Natural killer cell (primary cell): Measurements from ENCODE around the gene PCBP3. TPM values are rescaled to one million over a fixed set of nuclear protein-coding genes. Genes with fewer than 3 reads are reported as not detected.

ENCODE experiments used
- ATAC-seq, 3 donors: fragments of 150-1000 bp in 2 of 3; fragments of 200-7000 bp in 1 of 3; cut with Tn5 transposase; 1 replicate in 1 of 3; 2 replicates in 2 of 3; pipeline ENCODE4 v1.10.0; 2021; ENCODE audit warnings: mild to moderate bottlenecking in 2 of 3, moderate library complexity in 2 of 3
- DNase-seq, 2 donors: peaks; one replicate each; pipeline versions ENCODE4 v3.0.0 to v3.0.0-alpha.2; 2013 to 2021; ENCODE audit warnings: mixed read lengths in 1 of 2
- H3K27ac ChIP-seq: one replicate; pipeline ENCODE4 v1.5.1; 2013; ENCODE audit warnings: mild to moderate bottlenecking, low read length
- H3K27me3 ChIP-seq: one replicate; pipeline ENCODE4 v1.6.1; 2013; ENCODE audit warnings: low read length; ENCODE audit not compliant: control insufficient read depth, insufficient read depth
- H3K36me3 ChIP-seq: one replicate; pipeline ENCODE4 v1.6.1; 2013; ENCODE audit warnings: low read length; ENCODE audit not compliant: control insufficient read depth, insufficient read depth
- H3K4me1 ChIP-seq: one replicate; pipeline ENCODE4 v1.6.1; 2013; ENCODE audit warnings: low read length; ENCODE audit not compliant: control insufficient read depth, insufficient read depth
- H3K4me3 ChIP-seq: one replicate; pipeline ENCODE4 v1.5.1; 2013; ENCODE audit warnings: low read length
- H3K9me3 ChIP-seq: one replicate; pipeline ENCODE4 v1.6.1; 2013; ENCODE audit warnings: low read length; ENCODE audit not compliant: control insufficient read depth, insufficient read depth
- H3K27ac Mint-ChIP-seq, 2 donors: one replicate each; pipeline ENCODE4 v1.8.0; 2022; ENCODE audit warnings: mild to moderate bottlenecking in 2 of 2, mixed read lengths in 2 of 2, moderate library complexity in 1 of 2
- H3K27me3 Mint-ChIP-seq, 2 donors: one replicate each; pipeline ENCODE4 v1.8.0; 2022; ENCODE audit warnings: low read depth in 2 of 2, mixed read lengths in 2 of 2
- H3K36me3 Mint-ChIP-seq: one replicate; pipeline ENCODE4 v1.8.0; 2022; ENCODE audit warnings: mixed read lengths
- H3K4me1 Mint-ChIP-seq, 2 donors: one replicate each; pipeline ENCODE4 v1.8.0; 2022; ENCODE audit warnings: mixed read lengths in 2 of 2
- H3K4me3 Mint-ChIP-seq: one replicate; pipeline ENCODE4 v1.8.0; 2022; ENCODE audit warnings: mild to moderate bottlenecking, moderate library complexity, mixed read lengths
- H3K9me3 Mint-ChIP-seq, 2 donors: one replicate each; pipeline ENCODE4 v1.8.0; 2022; ENCODE audit warnings: mixed read lengths in 2 of 2
- WGBS: methylation state at CpG from one replicate; pipeline ENCODE4 v1.1.7; 2013; ENCODE audit warnings: missing lambda C conversion rate; ENCODE audit not compliant: insufficient coverage; 5-methylcytosine and 5-hydroxymethylcytosine counted together
- intact Hi-C: fragments of 100-400 bp; cut with micrococcal nuclease; formaldehyde crosslinking; loops from one replicate; pipeline ENCODE4 v1.14.2; 2022
- total RNA-seq, 4 donors: library from RNA; stranded (reverse); fragments of 120-200 nt in 1 of 4; gene quantifications; one replicate each; pipeline versions ENCODE4 v1.2.3 to v1.2.4, GENCODE V29; 2013 to 2022
- TF ChIP-seq, protein P1 (sequence below): fragments of 200-600 bp; IDR thresholded peaks from one replicate; pipeline ENCODE4 v1.8.0; 2022; ENCODE audit warnings: antibody characterized with exemption

Gene PCBP3
- total RNA-seq, 3 donors from 2014 or later (not counting 1 experiment from before 2014, with no cell fraction given) = 0.50 to 3.0 (median 0.52) TPM

DNA sequence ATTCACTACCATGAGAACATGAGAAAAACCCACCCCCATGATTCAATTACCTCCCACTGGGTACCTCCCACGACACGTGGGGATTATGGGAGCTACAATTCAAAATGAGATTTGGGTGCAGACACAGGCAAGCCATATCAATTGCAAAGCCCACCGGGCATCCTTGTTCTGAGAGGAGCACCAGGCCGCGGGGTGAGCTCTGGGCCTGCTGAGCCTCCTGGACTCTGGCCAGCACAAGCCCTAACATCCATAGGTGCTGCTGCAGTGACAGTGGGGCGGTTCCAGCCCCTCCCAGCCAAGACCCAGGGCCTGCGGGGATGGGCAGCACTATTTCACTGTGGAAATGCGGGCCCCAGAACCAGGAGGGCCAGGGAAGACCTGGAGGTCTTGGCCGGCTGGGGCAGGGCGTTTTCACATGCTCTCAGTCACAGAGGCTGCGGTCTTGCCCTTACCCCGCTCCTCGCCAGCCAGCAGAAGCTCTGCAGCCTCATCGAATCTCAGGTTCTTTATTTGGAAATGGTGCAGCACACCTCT lies 103.8 kb downstream of the PCBP3 start:
- Histone ChIP-seq H3K4me1 (no peaks in the 10 kb centered on the region), H3K36me3 (no peaks in the 10 kb centered on the region), H3K4me3 (no peak overlapping the region), H3K9me3 (no peaks in the 10 kb centered on the region), H3K27ac (no peak overlapping the region), H3K27me3 (no peaks in the 10 kb centered on the region)
- 93% methylated on average over 14 of the region's 14 CpGs for WGBS
- Mint-ChIP-seq H3K4me3 (no peak overlapping the region), H3K9me3 (no peaks in the 10 kb centered on the region), H3K27me3 (no peaks in the 10 kb centered on the region), H3K27ac (no peak overlapping the region), H3K36me3 (no peaks in the 10 kb centered on the region), H3K4me1 (no peaks in the 10 kb centered on the region)
- DNase-seq = no peak
- intact Hi-C loops = no loop called here
- no peak for ATAC-seq
- TF ChIP-seq, protein P1, sequence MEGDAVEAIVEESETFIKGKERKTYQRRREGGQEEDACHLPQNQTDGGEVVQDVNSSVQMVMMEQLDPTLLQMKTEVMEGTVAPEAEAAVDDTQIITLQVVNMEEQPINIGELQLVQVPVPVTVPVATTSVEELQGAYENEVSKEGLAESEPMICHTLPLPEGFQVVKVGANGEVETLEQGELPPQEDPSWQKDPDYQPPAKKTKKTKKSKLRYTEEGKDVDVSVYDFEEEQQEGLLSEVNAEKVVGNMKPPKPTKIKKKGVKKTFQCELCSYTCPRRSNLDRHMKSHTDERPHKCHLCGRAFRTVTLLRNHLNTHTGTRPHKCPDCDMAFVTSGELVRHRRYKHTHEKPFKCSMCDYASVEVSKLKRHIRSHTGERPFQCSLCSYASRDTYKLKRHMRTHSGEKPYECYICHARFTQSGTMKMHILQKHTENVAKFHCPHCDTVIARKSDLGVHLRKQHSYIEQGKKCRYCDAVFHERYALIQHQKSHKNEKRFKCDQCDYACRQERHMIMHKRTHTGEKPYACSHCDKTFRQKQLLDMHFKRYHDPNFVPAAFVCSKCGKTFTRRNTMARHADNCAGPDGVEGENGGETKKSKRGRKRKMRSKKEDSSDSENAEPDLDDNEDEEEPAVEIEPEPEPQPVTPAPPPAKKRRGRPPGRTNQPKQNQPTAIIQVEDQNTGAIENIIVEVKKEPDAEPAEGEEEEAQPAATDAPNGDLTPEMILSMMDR = no peak

DNA sequence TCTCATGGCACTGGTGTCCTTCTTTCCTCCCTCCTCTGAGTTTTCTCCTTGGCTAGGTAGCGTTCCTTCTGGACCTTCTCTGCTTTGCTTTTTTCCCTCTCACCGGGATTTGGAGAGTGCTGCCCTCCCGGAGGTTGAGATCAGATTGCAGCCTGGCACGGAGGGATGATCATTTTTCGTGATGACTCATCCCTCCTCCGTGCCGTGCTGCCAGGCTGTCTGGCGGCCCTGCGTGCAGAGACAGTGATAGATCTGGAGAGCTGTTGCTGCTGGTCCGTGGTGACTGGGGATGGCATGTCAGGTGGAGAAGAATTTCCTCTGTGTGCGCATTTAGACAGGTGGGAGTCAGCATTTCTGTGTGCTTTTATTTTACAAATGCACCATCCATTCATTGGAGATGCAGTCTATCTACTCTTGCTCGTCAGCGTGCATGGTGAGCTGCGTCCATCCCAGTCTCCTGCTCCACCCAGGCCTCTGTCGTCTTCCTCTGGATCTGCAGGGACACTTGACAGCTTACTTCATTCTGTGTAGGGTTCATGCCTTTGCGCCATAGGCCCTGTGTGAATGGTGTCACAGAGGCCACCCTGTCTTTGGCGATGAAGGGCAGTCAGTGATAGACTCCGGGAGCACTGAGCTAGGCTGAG lies 104.4 kb downstream of the PCBP3 start:
- DNase-seq = no peak
- TF ChIP-seq, protein P1 = no peak
- Histone ChIP-seq H3K27ac (no peak overlapping the region), H3K36me3 (no peaks in the 10 kb centered on the region), H3K4me3 (no peak overlapping the region), H3K9me3 (no peaks in the 10 kb centered on the region), H3K4me1 (no peaks in the 10 kb centered on the region), H3K27me3 (no peaks in the 10 kb centered on the region)
- Mint-ChIP-seq H3K9me3 (no peaks in the 10 kb centered on the region), H3K36me3 (no peaks in the 10 kb centered on the region), H3K27ac (no peak overlapping the region), H3K27me3 (no peaks in the 10 kb centered on the region), H3K4me3 (no peak overlapping the region), H3K4me1 (no peaks in the 10 kb centered on the region)
- intact Hi-C loops = no loop called here
- WGBS = 89% methylated on average over 18 of the region's 18 CpGs
- ATAC-seq = no peak

DNA sequence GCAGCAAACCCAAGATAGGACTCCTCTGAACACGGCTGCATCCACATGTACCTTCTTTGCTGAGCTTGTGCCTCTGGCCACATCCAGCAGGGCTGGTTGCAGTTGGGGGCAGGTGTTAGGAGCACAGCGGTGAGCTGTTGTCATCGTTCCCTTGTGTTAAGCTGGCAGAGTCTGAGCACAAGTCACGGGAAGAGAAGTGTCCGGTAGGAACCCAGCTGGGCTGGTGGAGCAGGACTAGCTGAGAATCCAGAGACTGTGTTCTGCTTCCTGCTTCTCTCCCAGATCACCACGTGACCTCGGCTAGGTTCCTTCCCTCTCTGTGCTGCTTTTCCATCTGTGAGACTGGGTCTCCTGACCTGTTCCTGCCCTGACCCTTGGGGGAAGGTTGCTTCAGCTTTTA lies 105.1 kb downstream of the PCBP3 start:
- Histone ChIP-seq H3K9me3 (no peaks in the 10 kb centered on the region), H3K4me3 (no peak overlapping the region), H3K4me1 (no peaks in the 10 kb centered on the region), H3K36me3 (no peaks in the 10 kb centered on the region), H3K27ac (no peak overlapping the region), H3K27me3 (no peaks in the 10 kb centered on the region)
- ATAC-seq (no peak), DNase-seq (no peak)
- intact Hi-C loops = no loop called here
- 81% methylated on average over 7 of the region's 7 CpGs for WGBS
- Mint-ChIP-seq H3K27me3 (peaks cover 0 to 2% of the 10 kb centered on the region in 2 donors), H3K4me1 (no peaks in the 10 kb centered on the region), H3K4me3 (no peak overlapping the region), H3K36me3 (no peaks in the 10 kb centered on the region), H3K27ac (no peak overlapping the region), H3K9me3 (no peaks in the 10 kb centered on the region)
- TF ChIP-seq, protein P1 = no peak

DNA sequence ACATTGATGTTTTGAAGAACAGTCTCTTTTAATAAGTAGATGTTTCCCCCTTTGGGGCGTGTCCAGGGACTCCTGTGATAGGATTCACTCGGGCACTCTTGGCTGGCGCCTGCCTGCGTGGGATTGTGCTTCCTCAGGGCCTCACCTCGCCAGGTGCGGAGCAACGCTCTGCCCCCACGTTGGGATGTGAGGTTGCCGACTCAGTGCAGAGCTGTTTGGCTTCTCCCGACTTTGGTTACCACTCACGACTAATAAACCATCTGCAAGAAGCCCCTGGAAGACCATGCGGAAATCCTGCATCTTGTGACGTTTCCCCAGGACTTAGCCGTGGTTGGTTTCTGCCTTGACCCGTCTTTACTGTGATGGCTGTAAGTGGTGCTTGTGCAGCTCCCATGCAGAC lies 106.4 kb downstream of the PCBP3 start:
- intact Hi-C loops = no loop called here
- H3K4me1 ChIP-seq = no peaks in the 10 kb centered on the region
- H3K27me3 ChIP-seq = peaks cover 3% of the 10 kb centered on the region
- H3K27ac Mint-ChIP-seq = no peak overlapping the region
- peaks cover 0 to 2% of the 10 kb centered on the region in 2 donors for H3K27me3 Mint-ChIP-seq
- H3K9me3 Mint-ChIP-seq = no peaks in the 10 kb centered on the region
- DNase-seq (no peak), ATAC-seq (no peak)
- 87% methylated on average over 15 of the region's 15 CpGs for WGBS
- no peaks in the 10 kb centered on the region for H3K4me1 Mint-ChIP-seq
- no peaks in the 10 kb centered on the region for H3K36me3 Mint-ChIP-seq
- H3K4me3 ChIP-seq = no peak overlapping the region
- no peaks in the 10 kb centered on the region for H3K36me3 ChIP-seq
- H3K27ac ChIP-seq = no peak overlapping the region
- H3K4me3 Mint-ChIP-seq = no peak overlapping the region
- TF ChIP-seq, protein P1 = no peak
- no peaks in the 10 kb centered on the region for H3K9me3 ChIP-seq
